ENCODE measurements around the gene GPATCH3. TPM values are rescaled to one million over a fixed set of nuclear protein-coding genes. Genes with fewer than 3 reads are reported as not detected.

The GPATCH3 gene
- total and polyA plus RNA-seq, 2 of the 8 experiments (the other 6 are each of a cell fraction or from before 2014, with no cell fraction given), result 7.9 to 17.4 TPM

DNA sequence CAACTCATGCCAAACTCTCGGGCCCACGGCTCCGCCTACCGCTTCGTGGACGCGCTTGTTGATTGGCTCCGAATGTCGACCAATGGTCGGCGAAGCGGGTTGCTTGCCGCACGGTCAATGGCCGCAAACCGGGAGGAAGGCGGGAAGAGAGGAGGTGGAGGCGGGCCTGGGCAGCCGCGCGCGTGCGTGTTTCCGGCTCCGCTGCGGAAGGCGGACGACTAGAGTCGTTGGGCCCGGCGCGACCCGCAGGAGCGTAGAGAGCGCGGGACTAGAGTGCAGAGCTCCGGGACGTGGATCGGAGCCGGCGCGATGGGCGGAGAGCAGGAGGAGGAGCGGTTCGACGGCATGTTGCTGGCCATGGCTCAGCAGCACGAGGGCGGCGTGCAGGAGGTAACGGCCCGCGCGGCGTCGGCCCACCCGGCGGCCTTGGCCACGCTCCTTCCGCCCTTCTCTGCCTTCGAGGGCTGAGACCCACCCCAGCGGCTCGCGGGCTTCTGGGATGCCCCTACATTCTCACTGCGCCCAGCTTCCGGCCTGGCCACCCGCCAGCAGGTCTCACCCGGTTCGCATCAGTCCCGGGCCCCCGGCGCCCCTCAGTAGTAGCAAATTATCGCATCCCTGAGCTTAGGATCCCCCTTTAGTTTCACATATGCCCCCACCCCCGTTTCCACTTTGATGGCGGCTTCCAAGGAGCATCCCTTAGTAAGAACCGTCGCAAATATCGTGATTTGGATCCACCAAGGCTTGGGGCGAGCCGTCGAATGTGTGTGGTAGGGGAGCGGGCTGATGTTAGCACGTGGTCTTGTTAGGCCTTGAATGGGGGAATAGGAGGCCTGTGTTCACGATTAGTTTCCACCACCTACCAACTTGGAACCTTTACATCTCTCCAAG is 21.5 kb upstream of the GPATCH3 start, which contains the start of gene NUDC (continued):
- TF ChIP-seq CBX8 (IDR thresholded peaks at IDR 0.05; ENCODE audit: borderline replicate concordance, low read depth, low read length) (no peak), CTBP2 (IDR thresholded peaks at IDR 0.05; ENCODE audit: borderline replicate concordance, insufficient read depth, insufficient read length, low read length) (no peak), NANOG (IDR thresholded peaks at IDR 0.05; ENCODE audit: insufficient read depth, low read depth, low read length, poor library complexity, severe bottlenecking) (no peak), GTF2F1 (IDR thresholded peaks at IDR 0.05; ENCODE audit: borderline replicate concordance, low read depth, low read length) (0 out of 2 replicates have a peak, but pooled peaks have one; percentile 8), JUND (IDR thresholded peaks at IDR 0.05; ENCODE audit: low read length) (no peak), KDM5A (IDR thresholded peaks at IDR 0.05; ENCODE audit: low read length) (no peak; the same call in 1 of the 2 replicates), CBX5 (IDR thresholded peaks at IDR 0.05; ENCODE audit: low read depth, low read length) (no peak), HDAC2 (IDR thresholded peaks at IDR 0.05; ENCODE audit: borderline replicate concordance in 1 of 2, low read depth in 2 of 2, low read length in 2 of 2) (peak; percentile 64 to 85; a peak in 2 of 4 replicates), SIX5 (IDR thresholded peaks at IDR 0.05; ENCODE audit: low read depth, low read length) (no peak), SUZ12 (IDR thresholded peaks at IDR 0.05; ENCODE audit: low read length) (no peak), EGR1 (IDR thresholded peaks at IDR 0.05; ENCODE audit: borderline replicate concordance, low read depth, low read length) (no peak), CEBPB (IDR thresholded peaks at IDR 0.05; ENCODE audit: low read depth, low read length) (no peak), SIRT6 (IDR thresholded peaks at IDR 0.05; ENCODE audit: low read length) (no peak), POLR2AphosphoS5 (IDR thresholded peaks at IDR 0.05; ENCODE audit: low read depth, low read length) (peak; percentile 69), RNF2 (IDR thresholded peaks at IDR 0.05; ENCODE audit: borderline replicate concordance, low read depth, low read length, missing control alignments, poor library complexity, severe bottlenecking) (no peak), CHD1 (IDR thresholded peaks at IDR 0.05; ENCODE audit: low read depth, low read length) (no peak), SP2 (IDR thresholded peaks at IDR 0.05; ENCODE audit: low read length) (peak; percentile 39; the same call in 1 of the 2 replicates), RAD21 (IDR thresholded peaks at IDR 0.05 in 1 of 2, conservative IDR thresholded peaks at IDR 0.05 in 1 of 2; ENCODE audit: low read depth in 2 of 2, low read length in 2 of 2) (no peak)
- TF ChIP-seq, protein P1, sequence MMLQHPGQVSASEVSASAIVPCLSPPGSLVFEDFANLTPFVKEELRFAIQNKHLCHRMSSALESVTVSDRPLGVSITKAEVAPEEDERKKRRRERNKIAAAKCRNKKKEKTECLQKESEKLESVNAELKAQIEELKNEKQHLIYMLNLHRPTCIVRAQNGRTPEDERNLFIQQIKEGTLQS (IDR thresholded peaks at IDR 0.05; ENCODE audit: insufficient read depth, low read depth, low read length), result no peak
- TF ChIP-seq, protein P2, sequence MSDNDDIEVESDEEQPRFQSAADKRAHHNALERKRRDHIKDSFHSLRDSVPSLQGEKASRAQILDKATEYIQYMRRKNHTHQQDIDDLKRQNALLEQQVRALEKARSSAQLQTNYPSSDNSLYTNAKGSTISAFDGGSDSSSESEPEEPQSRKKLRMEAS (IDR thresholded peaks at IDR 0.05), result peak; percentile 93
- TF ChIP-seq, protein P3, sequence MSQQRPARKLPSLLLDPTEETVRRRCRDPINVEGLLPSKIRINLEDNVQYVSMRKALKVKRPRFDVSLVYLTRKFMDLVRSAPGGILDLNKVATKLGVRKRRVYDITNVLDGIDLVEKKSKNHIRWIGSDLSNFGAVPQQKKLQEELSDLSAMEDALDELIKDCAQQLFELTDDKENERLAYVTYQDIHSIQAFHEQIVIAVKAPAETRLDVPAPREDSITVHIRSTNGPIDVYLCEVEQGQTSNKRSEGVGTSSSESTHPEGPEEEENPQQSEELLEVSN (IDR thresholded peaks at IDR 0.05), result peak; percentile 92

All from H1 (cell line).